HPDE6-E6E7 (cell line): ENCODE results near the gene MICAL3.
"Not testable (repeated sequence)": the region's sequence is repeated elsewhere in the genome, so short reads cannot be mapped to it uniquely, and the experiment has no call there.

ENCODE experiments used
- DNase-seq: peaks from one replicate; pipeline ENCODE4 v3.0.0; 2011; ENCODE audit warnings: missing footprints; ENCODE audit errors: extremely low spot score

Gene MICAL3

GRCh38 chr22:18060646-18061620 is 36.6 kb upstream of the MICAL3 start:
- DNase-seq: peak; percentile 79

- no peak for DNase-seq
Measured at GRCh38 chr22:18059991-18060390, 35.6 kb upstream of the MICAL3 start.

GRCh38 chr22:18059473-18059872 is 35.1 kb upstream of the MICAL3 start:
- DNase-seq: no peak

- DNase-seq: no peak
Measured at GRCh38 chr22:18059094-18059417, 34.7 kb upstream of the MICAL3 start.

- DNase-seq: no peak
Measured at GRCh38 chr22:18058371-18059093, 34.2 kb upstream of the MICAL3 start.

- no peak for DNase-seq
Measured at GRCh38 chr22:18057568-18058209, 33.3 kb upstream of the MICAL3 start.

GRCh38 chr22:18056807-18057474 is 32.6 kb upstream of the MICAL3 start:
- DNase-seq: no peak

- no peak for DNase-seq
Measured at GRCh38 chr22:18056161-18056666, 31.9 kb upstream of the MICAL3 start.

GRCh38 chr22:18055619-18056160 is 31.3 kb upstream of the MICAL3 start:
- no peak for DNase-seq

- DNase-seq: not testable (repeated sequence)
Measured at GRCh38 chr22:18053216-18053946, 29.0 kb upstream of the MICAL3 start.

- not testable (repeated sequence) for DNase-seq
Measured at GRCh38 chr22:18051113-18051512, 26.8 kb upstream of the MICAL3 start.

- DNase-seq: no peak
Measured at GRCh38 chr22:18050065-18050464, 25.7 kb upstream of the MICAL3 start.

- no peak for DNase-seq
Measured at GRCh38 chr22:18048441-18048898, 24.1 kb upstream of the MICAL3 start.

GRCh38 chr22:18048041-18048440 is 23.7 kb upstream of the MICAL3 start:
- DNase-seq: no peak

GRCh38 chr22:18045794-18046193 is 21.4 kb upstream of the MICAL3 start:
- DNase-seq: no peak

- no peak for DNase-seq
Measured at GRCh38 chr22:18044548-18045271, 20.3 kb upstream of the MICAL3 start.

GRCh38 chr22:18042685-18043084 is 18.3 kb upstream of the MICAL3 start:
- DNase-seq: no peak

GRCh38 chr22:18040898-18041297 is 16.5 kb upstream of the MICAL3 start:
- not testable (repeated sequence) for DNase-seq

- DNase-seq: peak; percentile 49
Measured at GRCh38 chr22:18035751-18036150, 11.4 kb upstream of the MICAL3 start.

GRCh38 chr22:18034076-18034475 is 9.7 kb upstream of the MICAL3 start:
- no peak for DNase-seq
